ENCODE results near the gene POLD3.
"Not testable (repeated sequence)": the region's sequence is repeated elsewhere in the genome, so short reads cannot be mapped to it uniquely, and the experiment has no call there.

Gene POLD3

GRCh38 chr11:74638869-74639268 lies 46.5 kb downstream of the POLD3 start:
- DNase-seq (ENCODE audit: low read depth), result no peak

GRCh38 chr11:74639533-74639932 lies 47.2 kb downstream of the POLD3 start:
- no peak for DNase-seq (ENCODE audit: low read depth)

- DNase-seq (ENCODE audit: low read depth), result no peak
Observed at GRCh38 chr11:74641289-74641688, 48.9 kb downstream of the POLD3 start.

GRCh38 chr11:74641905-74642304 lies 49.5 kb downstream of the POLD3 start:
- no peak for DNase-seq (ENCODE audit: low read depth)

- no peak for DNase-seq (ENCODE audit: low read depth)
Observed at GRCh38 chr11:74642912-74643311, 50.5 kb downstream of the POLD3 start.

GRCh38 chr11:74644081-74644480 lies 51.7 kb downstream of the POLD3 start:
- no peak for DNase-seq (ENCODE audit: low read depth)

- no peak for DNase-seq (ENCODE audit: low read depth)
Observed at GRCh38 chr11:74646215-74646614, 53.8 kb downstream of the POLD3 start.

- no peak for DNase-seq (ENCODE audit: low read depth)
Observed at GRCh38 chr11:74646954-74647353, 54.6 kb downstream of the POLD3 start.

GRCh38 chr11:74647404-74647803 lies 55.0 kb downstream of the POLD3 start:
- peak; percentile 6 for DNase-seq (ENCODE audit: low read depth)

- no peak for DNase-seq (ENCODE audit: low read depth)
Observed at GRCh38 chr11:74647831-74648230, 55.4 kb downstream of the POLD3 start.

GRCh38 chr11:74648894-74649293 lies 56.5 kb downstream of the POLD3 start:
- DNase-seq (ENCODE audit: low read depth), result no peak

- no peak for DNase-seq (ENCODE audit: low read depth)
Observed at GRCh38 chr11:74650498-74650897, 58.1 kb downstream of the POLD3 start.

- no peak for DNase-seq (ENCODE audit: low read depth)
Observed at GRCh38 chr11:74654976-74655375, 62.6 kb downstream of the POLD3 start.

GRCh38 chr11:74659124-74659523 lies 66.7 kb downstream of the POLD3 start:
- not testable (repeated sequence) for DNase-seq (ENCODE audit: low read depth)

GRCh38 chr11:74662487-74663103 lies 70.2 kb downstream of the POLD3 start:
- no peak for DNase-seq (ENCODE audit: low read depth)

- no peak for DNase-seq (ENCODE audit: low read depth)
Observed at GRCh38 chr11:74663315-74663714, 70.9 kb downstream of the POLD3 start.

GRCh38 chr11:74669211-74670160 lies 77.1 kb downstream of the POLD3 start:
- DNase-seq (ENCODE audit: low read depth), result no peak

- DNase-seq (ENCODE audit: low read depth), result no peak
Observed at GRCh38 chr11:74670171-74670570, 77.8 kb downstream of the POLD3 start.

- DNase-seq (ENCODE audit: low read depth), result peak; percentile 26
Observed at GRCh38 chr11:74671520-74672196, 79.3 kb downstream of the POLD3 start.

GRCh38 chr11:74672332-74672955 lies 80.1 kb downstream of the POLD3 start:
- no peak for DNase-seq (ENCODE audit: low read depth)

- peak; percentile 96 for DNase-seq (ENCODE audit: low read depth)
Observed at GRCh38 chr11:74672956-74673692, 80.7 kb downstream of the POLD3 start.
